ENCODE measurements around the gene CD109.

DNA sequence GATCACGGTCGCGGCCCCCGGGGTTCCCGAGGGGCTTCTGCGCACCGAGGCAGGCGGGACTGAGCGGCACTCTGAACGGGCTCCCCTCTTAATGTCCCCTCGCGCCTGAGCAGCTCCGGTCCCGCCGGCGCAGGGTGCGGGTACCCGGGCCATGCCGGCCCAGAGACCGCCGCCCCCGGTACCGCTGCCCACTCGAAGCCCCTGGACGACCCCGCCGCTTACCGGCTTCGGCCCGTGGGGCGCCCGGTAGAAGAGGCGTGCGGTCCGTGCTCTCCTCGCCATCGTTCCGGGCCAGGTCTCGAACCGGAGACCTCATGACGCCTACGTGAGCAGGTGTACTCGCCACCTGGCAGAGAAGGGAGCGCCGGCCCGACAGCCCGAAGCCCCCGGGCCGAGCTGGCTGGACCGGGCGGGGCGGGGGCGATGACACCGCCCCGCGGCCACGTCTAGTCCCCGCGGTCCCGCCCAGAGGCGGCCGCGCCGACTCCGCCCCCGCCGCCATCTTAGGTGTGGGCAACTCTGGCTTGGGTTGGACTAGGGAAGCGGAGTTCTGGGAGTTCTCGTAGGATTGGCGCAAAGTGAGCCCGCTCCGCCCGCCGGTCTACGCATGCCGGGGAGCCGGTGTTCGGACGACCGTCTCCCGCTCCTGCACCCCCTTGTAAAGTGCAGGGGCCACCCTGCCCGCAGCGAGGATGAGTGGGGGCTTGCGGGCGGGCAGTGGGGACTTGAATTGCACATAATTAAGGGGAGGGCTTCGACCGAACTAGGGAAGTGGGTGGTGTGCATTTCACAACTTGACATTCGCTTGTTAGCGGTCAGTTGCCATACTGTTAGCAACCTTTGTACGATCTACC is 42.2 kb upstream of the CD109 start, which contains the start of gene SLC17A5:
- TF ChIP-seq, protein P1, sequence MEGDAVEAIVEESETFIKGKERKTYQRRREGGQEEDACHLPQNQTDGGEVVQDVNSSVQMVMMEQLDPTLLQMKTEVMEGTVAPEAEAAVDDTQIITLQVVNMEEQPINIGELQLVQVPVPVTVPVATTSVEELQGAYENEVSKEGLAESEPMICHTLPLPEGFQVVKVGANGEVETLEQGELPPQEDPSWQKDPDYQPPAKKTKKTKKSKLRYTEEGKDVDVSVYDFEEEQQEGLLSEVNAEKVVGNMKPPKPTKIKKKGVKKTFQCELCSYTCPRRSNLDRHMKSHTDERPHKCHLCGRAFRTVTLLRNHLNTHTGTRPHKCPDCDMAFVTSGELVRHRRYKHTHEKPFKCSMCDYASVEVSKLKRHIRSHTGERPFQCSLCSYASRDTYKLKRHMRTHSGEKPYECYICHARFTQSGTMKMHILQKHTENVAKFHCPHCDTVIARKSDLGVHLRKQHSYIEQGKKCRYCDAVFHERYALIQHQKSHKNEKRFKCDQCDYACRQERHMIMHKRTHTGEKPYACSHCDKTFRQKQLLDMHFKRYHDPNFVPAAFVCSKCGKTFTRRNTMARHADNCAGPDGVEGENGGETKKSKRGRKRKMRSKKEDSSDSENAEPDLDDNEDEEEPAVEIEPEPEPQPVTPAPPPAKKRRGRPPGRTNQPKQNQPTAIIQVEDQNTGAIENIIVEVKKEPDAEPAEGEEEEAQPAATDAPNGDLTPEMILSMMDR (IDR thresholded peaks at IDR 0.05) = no peak
- peak; percentile 40 for TF ChIP-seq EZH2 (IDR thresholded peaks at IDR 0.05)
- no peak for TF ChIP-seq EZH2phosphoT487 (IDR thresholded peaks at IDR 0.05)
